ENCODE measurements around the gene CSMD2. TPM values are rescaled to one million over a fixed set of nuclear protein-coding genes. Genes with fewer than 3 reads are reported as not detected.

CSMD2 gene
- total RNA-seq, 3 donors from 2014 or later = 0.12 to 0.41 (median 0.28) TPM

DNA sequence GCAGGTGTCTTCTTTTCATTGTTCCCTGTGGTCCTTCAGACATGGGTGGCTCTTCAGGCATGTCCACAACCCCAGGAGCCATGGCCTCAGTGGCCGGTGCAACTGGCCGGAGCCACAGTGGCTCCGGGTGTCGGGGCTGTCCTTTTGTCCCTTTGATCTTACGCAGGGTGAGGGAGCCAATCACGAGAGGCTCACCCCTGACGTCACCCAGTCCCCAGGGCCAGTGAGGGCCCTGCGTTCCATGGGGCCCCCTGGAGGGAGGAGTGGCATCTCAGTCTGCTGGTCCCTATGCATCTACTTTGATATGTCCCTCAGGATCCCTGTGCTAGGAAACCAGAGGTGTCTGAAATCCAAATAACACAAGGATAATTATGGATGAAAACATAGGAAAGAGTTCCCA lies 663.3 kb downstream of the CSMD2 start:
- DNase-seq (no peak), ATAC-seq (no peak)
- Histone ChIP-seq H3K36me3 (ENCODE audit: low read depth) (no peaks in the 10 kb centered on the region), H3K4me1 (ENCODE audit: low read depth) (no peaks in the 10 kb centered on the region), H3K4me3 (no peak overlapping the region), H3K9me3 (no peaks in the 10 kb centered on the region)
- intact Hi-C loops (cut with DNase I, micrococcal nuclease) = no loop called here
- TF ChIP-seq CTCF (IDR thresholded peaks at IDR 0.05) = no peak

- Histone ChIP-seq H3K9me3 (peaks cover 5% of the 10 kb centered on the region), H3K4me3 (no peak overlapping the region), H3K36me3 (ENCODE audit: low read depth) (no peaks in the 10 kb centered on the region), H3K4me1 (ENCODE audit: low read depth) (no peaks in the 10 kb centered on the region)
- ATAC-seq (no peak), DNase-seq (no peak)
- TF ChIP-seq CTCF (IDR thresholded peaks at IDR 0.05) = no peak
- intact Hi-C loops (cut with DNase I, micrococcal nuclease) = no loop called here
Measured at GRCh38 chr1:33501309-33501708, 663.7 kb downstream of the CSMD2 start.

DNA sequence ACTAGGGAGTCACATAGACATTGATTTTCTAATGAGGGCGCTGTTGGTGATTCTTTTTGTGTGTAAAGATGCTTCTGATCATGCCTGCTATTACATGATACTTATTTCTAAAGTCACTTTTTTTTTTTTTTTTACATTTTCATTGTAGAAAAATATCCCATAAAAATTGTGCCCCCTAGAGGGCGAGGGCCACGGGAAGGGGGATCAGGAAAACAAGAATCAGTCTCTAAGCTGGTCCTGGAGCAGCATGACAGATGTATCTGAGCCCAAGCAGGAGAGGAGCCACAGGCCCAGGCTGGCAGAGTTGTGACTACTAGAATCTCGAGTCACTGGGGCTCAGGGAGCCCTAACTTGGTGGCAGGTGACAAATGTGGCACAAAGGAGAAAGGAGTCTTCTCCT lies 664.5 kb downstream of the CSMD2 start:
- no peaks in the 10 kb centered on the region for H3K36me3 ChIP-seq (ENCODE audit: low read depth)
- H3K9me3 ChIP-seq = peaks cover 12% of the 10 kb centered on the region
- no peak for DNase-seq
- H3K4me3 ChIP-seq = no peak overlapping the region
- no peaks in the 10 kb centered on the region for H3K4me1 ChIP-seq (ENCODE audit: low read depth)
- intact Hi-C loops (cut with DNase I, micrococcal nuclease) = no loop called here
- TF ChIP-seq CTCF (IDR thresholded peaks at IDR 0.05) = no peak
- ATAC-seq = no peak

DNA sequence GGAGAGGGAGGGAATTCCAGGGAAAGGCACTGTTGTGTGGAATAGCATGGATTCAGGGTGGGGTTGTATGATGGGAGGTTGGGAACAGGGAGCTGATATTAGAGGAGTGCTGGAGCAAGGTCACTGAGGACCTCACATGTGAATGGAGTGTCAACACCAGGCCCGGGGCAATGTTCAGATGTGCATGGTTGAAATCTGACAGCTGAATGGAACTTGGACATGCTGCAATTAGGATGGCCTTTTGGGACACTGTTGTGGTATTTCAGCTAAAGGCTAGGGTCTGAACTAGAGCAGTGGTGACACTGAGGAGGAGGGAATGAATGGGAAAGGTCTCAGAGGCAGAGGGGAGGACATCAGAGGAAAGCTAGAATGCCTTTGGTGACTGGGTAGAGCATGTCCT lies 667.6 kb downstream of the CSMD2 start:
- Histone ChIP-seq H3K9me3 (peaks cover 41% of the 10 kb centered on the region), H3K4me3 (no peak overlapping the region), H3K4me1 (ENCODE audit: low read depth) (no peaks in the 10 kb centered on the region), H3K36me3 (ENCODE audit: low read depth) (no peaks in the 10 kb centered on the region)
- no peak for TF ChIP-seq CTCF (IDR thresholded peaks at IDR 0.05)
- intact Hi-C loops (cut with DNase I, micrococcal nuclease) = no loop called here
- DNase-seq (no peak), ATAC-seq (no peak)

- intact Hi-C loops (cut with DNase I, micrococcal nuclease) = no loop called here
- Histone ChIP-seq H3K36me3 (ENCODE audit: low read depth) (peaks cover 3% of the 10 kb centered on the region), H3K4me1 (ENCODE audit: low read depth) (no peaks in the 10 kb centered on the region), H3K4me3 (no peak overlapping the region), H3K9me3 (peaks cover 41% of the 10 kb centered on the region)
- no peak for ATAC-seq
- DNase-seq = no peak
- TF ChIP-seq CTCF (IDR thresholded peaks at IDR 0.05) = no peak
Measured at GRCh38 chr1:33494929-33495328, 670.1 kb downstream of the CSMD2 start.

DNA sequence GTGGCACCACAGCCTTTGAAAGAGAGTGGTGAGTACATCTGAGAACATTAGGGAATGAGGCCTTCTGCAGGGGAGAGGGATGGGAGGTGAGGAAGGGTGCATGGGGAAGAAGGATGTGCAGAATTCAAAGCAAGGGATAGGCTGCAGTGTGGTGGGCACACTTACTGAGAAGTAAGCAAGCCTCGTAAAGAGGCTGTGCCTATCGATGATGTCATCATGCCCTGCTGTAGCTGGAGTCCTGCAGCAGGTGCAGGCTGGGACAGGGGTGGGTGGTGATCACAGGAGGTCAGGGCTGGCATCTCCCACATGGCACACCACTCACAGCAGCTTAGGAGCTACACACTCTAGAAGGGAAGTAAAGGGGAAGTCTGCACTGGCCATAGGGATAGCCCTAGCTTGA lies 676.4 kb downstream of the CSMD2 start:
- Histone ChIP-seq H3K9me3 (peaks cover 10% of the 10 kb centered on the region), H3K4me1 (ENCODE audit: low read depth) (no peaks in the 10 kb centered on the region), H3K36me3 (ENCODE audit: low read depth) (peaks cover 3% of the 10 kb centered on the region), H3K4me3 (no peak overlapping the region)
- DNase-seq (no peak), ATAC-seq (no peak)
- no peak for TF ChIP-seq CTCF (IDR thresholded peaks at IDR 0.05)
- intact Hi-C loops (cut with DNase I, micrococcal nuclease) = no loop called here

Measured in mucosa of descending colon (tissue), 3 donors.